AG04449 (cell line): ENCODE results near the gene H3-3A.

Experiments used
- CTCF ChIA-PET: fragments of 350-600 bp; formaldehyde crosslinking; extraction: SDS; loops from one replicate; lab custom pipeline; 2021; ENCODE audit warnings: antibody characterized with exemption; lab: Yijun Ruan, JAX
- POLR2A ChIA-PET: fragments of 400-600, 350-600 bp; formaldehyde crosslinking; extraction: SDS; loops from one replicate; lab custom pipeline; 2020; ENCODE audit warnings: antibody characterized with exemption, inconsistent platforms; lab: Yijun Ruan, JAX
- DNase-seq: peaks from one replicate; pipeline ENCODE4 v3.0.0-alpha.2; 2010; ENCODE audit warnings: low read depth, low spot score
- H3K4me3 ChIP-seq: 2 replicates; pipeline ENCODE4 v1.5.1; 2011; ENCODE audit warnings: low read depth, mild to moderate bottlenecking, control low read depth, low read length
- TF ChIP-seq, protein P1 (sequence below): IDR thresholded peaks from one replicate; pipeline ENCODE4 v1.5.1; 2011; ENCODE audit warnings: mild to moderate bottlenecking, moderate library complexity, low read length, control low read depth, inconsistent platforms; ENCODE audit not compliant: insufficient read depth; ENCODE audit errors: missing control alignments

The H3-3A gene

DNA sequence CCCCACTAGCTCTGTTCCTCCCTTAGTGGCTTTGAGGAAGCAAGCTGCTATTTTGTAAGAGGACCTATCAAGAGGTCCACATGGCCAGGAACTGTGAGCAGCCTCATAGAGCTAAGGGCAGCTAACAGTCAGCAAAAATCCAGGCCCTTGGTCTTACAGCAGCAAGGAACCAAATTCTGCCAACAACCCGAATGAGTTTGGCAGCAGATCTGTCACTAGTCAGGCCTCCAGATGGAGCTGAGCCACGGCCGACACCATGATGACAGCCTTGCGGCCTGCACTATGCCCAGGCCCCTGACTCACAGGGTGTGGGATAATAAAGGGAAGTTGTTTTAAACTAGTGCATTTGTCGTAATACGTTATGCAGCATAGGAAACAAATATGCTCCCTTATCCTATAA is 28.0 kb upstream of the H3-3A start:
- peak; percentile 50 for DNase-seq
- CTCF ChIA-PET = interaction anchor here (0.5 to 1.3 kb wide), 3 partner anchors 28 to 560 kb away, joined by 3 read pairs; partner anchors contain the start of gene H3-3A
- TF ChIP-seq, protein P1, sequence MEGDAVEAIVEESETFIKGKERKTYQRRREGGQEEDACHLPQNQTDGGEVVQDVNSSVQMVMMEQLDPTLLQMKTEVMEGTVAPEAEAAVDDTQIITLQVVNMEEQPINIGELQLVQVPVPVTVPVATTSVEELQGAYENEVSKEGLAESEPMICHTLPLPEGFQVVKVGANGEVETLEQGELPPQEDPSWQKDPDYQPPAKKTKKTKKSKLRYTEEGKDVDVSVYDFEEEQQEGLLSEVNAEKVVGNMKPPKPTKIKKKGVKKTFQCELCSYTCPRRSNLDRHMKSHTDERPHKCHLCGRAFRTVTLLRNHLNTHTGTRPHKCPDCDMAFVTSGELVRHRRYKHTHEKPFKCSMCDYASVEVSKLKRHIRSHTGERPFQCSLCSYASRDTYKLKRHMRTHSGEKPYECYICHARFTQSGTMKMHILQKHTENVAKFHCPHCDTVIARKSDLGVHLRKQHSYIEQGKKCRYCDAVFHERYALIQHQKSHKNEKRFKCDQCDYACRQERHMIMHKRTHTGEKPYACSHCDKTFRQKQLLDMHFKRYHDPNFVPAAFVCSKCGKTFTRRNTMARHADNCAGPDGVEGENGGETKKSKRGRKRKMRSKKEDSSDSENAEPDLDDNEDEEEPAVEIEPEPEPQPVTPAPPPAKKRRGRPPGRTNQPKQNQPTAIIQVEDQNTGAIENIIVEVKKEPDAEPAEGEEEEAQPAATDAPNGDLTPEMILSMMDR = no peak
- no peak overlapping the region for H3K4me3 ChIP-seq
- POLR2A ChIA-PET = interaction anchor here (0.6 kb wide), 1 partner anchor 28 kb away, joined by 3 read pairs; the partner anchor contains the start of gene H3-3A

DNA sequence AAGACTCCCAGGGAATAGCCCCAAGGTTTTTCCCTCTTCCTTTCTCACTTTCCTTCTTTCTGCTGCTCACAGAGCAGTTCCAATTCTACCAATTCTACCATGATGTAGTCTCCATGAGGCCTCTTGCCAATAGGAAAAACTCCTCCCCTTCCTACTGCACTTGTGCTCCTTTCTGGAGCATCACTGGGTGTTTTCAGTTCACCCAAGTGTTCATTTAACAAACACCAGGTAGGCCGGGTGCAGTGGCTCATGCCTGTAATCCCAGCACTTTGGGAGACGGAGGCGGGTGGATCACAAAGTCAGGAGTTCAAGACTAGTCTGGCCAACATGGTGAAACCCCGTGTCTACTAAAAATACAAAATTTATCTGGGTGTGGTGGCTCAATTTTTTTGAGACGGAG is 26.6 kb upstream of the H3-3A start:
- H3K4me3 ChIP-seq = no peak overlapping the region
- ChIA-PET CTCF (interaction anchor here (1.3 kb wide), 1 partner anchor 89 kb away, joined by 3 read pairs; no protein-coding TSS in a partner anchor), POLR2A (no interaction called here)
- no peak for DNase-seq
- TF ChIP-seq, protein P1 = no peak

DNA sequence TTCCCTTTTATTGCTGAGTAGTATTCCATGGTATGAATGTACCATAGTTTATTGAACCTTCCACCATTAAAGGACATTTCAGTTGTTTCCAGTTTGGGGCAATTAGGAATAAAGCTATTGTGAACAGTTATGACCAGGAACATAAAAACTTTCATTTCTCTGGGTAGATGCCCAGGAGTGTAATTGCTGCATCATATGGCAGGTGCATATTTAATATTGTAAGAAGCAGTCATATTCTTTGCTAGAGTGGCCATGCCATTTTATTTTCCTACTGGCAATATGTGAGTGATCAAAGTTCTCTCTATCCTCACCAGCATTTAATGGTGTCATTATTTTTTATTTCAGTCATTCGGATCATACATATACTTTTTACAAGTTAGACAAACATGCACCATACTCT is 23.9 kb upstream of the H3-3A start:
- POLR2A ChIA-PET = no interaction called here
- DNase-seq = no peak
- TF ChIP-seq, protein P1 = no peak
- no peak overlapping the region for H3K4me3 ChIP-seq
- CTCF ChIA-PET = no interaction called here

DNA sequence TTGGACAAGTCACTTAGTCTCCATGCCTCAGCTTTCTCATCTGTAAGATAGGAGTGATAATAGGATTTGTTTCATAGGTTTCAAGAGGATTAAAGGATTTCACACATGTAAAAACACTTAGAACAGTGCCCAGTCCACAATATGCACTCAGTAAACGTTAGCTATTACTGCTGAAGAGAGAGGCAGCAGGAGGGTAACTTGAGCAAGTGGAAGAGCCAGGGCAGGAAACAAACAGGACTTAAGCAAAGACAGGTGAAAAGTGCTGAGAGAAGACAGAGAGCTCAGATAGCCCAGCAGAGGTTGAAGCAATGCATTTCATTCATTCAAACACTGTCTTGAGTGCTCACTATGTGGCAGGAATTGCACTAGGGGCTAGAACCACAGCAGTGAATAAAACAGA is 21.1 kb upstream of the H3-3A start:
- H3K4me3 ChIP-seq = no peak overlapping the region
- ChIA-PET CTCF (no interaction called here), POLR2A (no interaction called here)
- DNase-seq = no peak
- TF ChIP-seq, protein P1 = no peak

DNA sequence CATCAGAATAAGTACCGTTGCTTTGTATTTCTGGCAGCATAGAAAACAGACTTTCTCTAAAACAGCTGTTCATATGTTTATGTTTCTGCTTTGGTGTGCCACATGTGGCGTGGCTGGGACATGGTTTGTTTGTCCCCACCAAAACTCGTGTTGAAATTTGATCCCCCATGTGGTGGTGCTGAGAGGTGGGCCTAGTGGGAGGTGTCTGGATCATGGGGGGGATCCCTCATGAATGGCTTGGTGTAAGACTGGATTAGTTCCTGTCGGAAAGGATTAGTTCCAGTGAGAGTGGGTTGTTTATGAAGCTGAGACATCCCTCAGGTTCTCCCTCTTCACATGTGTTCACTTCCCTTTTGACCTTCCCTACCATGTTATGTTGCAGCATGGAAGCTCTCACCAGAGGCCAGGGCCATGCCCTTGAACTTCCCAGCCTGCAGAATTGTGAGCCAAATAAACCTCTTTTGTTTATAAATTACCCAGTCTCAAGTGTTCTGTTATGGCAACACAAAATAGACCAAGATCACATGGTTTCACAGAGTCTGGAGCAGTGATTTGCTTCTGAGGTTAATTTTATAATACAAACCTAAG is 17.9 kb upstream of the H3-3A start:
- ChIA-PET CTCF (interaction anchor here (1.1 to 1.2 kb wide), 2 partner anchors 20 to 22 kb away, joined by 3 to 4 read pairs; no protein-coding TSS in a partner anchor), POLR2A (interaction anchor here (0.7 kb wide), 1 partner anchor 39 kb away, joined by 3 read pairs; no protein-coding TSS in a partner anchor)
- no peak for DNase-seq

DNA sequence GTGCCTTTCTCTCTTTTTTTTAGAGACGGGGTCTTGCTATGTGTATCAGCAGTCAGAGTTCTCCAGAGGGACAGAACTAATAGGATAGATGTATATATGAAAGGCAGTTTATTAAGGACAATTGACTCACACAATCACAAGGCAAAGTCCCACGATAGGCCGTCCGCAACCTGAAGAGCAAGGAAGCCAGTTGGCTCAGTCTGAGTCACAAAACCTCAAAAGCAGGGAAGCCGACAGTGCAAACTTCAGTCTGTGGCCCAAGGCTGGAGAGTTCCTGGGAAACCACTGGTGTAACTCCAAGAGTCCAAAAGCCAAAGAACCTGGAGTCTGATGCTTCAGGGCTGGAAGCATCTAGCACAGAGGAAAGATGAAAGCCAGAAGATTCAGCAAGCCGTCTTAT is 16.3 kb upstream of the H3-3A start:
- DNase-seq = no peak
- ChIA-PET POLR2A (interaction anchor here (0.6 kb wide), 1 partner anchor 16 kb away, joined by 3 read pairs; the partner anchor contains the start of gene H3-3A), CTCF (no interaction called here)
- no peak overlapping the region for H3K4me3 ChIP-seq
- TF ChIP-seq, protein P1 = no peak

More for the DNA sequence above, 17.9 kb upstream of the H3-3A start:
- H3K4me3 ChIP-seq = no peak overlapping the region
- TF ChIP-seq, protein P1 = no peak
